NB4 (cell line): ENCODE measurements around the gene ROBO1.

Experiments
- CTCF ChIP-seq: IDR thresholded peaks from one replicate; pipeline ENCODE4 v1.5.1; 2012; ENCODE audit warnings: low read depth, low read length
- MAX ChIP-seq: IDR thresholded peaks from 2 replicates; pipeline ENCODE4 v1.6.1; 2011; ENCODE audit warnings: low read depth, low read length

GRCh38 chr3:79670178-79670577, 97.6 kb downstream of the ROBO1 start:
- TF ChIP-seq CTCF, result no peak
- no peak for TF ChIP-seq MAX
